Gastrocnemius medialis (tissue), 4 donors: Measurements from ENCODE around the gene SYNGR2. TPM values are rescaled to one million over a fixed set of nuclear protein-coding genes. Genes with fewer than 3 reads are reported as not detected.

Experiments
- ATAC-seq, 2 donors: fragments of 150-250 bp; one replicate each; pipeline ENCODE4 v1.9.1; 2016
- DNase-seq, 2 donors: peaks; one replicate each; pipeline ENCODE4 v3.0.0-alpha.2; 2019
- H3K27ac ChIP-seq, 4 donors: fragments of 200-600 bp; sonication (generic); 1 replicate in 1 of 4; 2 replicates in 3 of 4; pipeline ENCODE4 v1.5.1; 2016 to 2018; ENCODE audit warnings: mild to moderate bottlenecking in 2 of 4, moderate library complexity in 1 of 4
- H3K27me3 ChIP-seq, 3 donors: fragments of 200-600 bp; sonication (generic) in 2 of 3; 1 replicate in 1 of 3; 2 replicates in 2 of 3; pipeline versions ENCODE4 v1.5.1 to v1.6.0; 2016 to 2019; ENCODE audit warnings: mild to moderate bottlenecking in 1 of 3, moderate library complexity in 1 of 3
- H3K36me3 ChIP-seq, 2 donors: fragments of 200-600 bp; sonication (generic) in 1 of 2; one replicate each; pipeline ENCODE4 v1.5.1; 2017 to 2018
- H3K4me1 ChIP-seq, 2 donors: fragments of 200-600 bp; sonication (generic) in 1 of 2; one replicate each; pipeline ENCODE4 v1.5.1; 2016 to 2017; ENCODE audit warnings: mild to moderate bottlenecking in 2 of 2
- H3K4me3 ChIP-seq, 4 donors: fragments of 200-600 bp; sonication (generic) in 3 of 4; 1 replicate in 1 of 4; 2 replicates in 3 of 4; pipeline ENCODE4 v1.5.1; 2016 to 2019; ENCODE audit warnings: mild to moderate bottlenecking in 2 of 4
- H3K9me3 ChIP-seq, 3 donors: fragments of 200-600 bp; sonication (generic) in 2 of 3; 1 replicate in 1 of 3; 2 replicates in 2 of 3; pipeline ENCODE4 v1.5.1; 2016 to 2019
- CTCF ChIP-seq, 5 experiments: fragments of 450-650 bp in 3 of 5; fragments of 200-600 bp in 2 of 5; sonication (generic) in 2 of 5; IDR thresholded peaks in 4 of 5; conservative IDR thresholded peaks in 1 of 5; 1 replicate in 4 of 5; 2 replicates in 1 of 5; pipeline ENCODE4 v1.5.1; 2016 to 2019; ENCODE audit warnings: antibody characterized with exemption in 5 of 5, mild to moderate bottlenecking in 3 of 5, moderate library complexity in 3 of 5
- POLR2A ChIP-seq, 2 donors: fragments of 450-650 bp; IDR thresholded peaks; one replicate each; pipeline ENCODE4 v1.6.1; 2017; ENCODE audit warnings: antibody characterized with exemption in 2 of 2, mild to moderate bottlenecking in 2 of 2, moderate library complexity in 2 of 2
- in situ Hi-C, 4 donors: fragments of 200-750 bp; cut with MboI; loops; one replicate each; pipeline versions ENCODE4 v1.15.0 to v1.8.0; 2017; ENCODE audit warnings: low sequenced_read_pairs in 4 of 4
- intact Hi-C: fragments of 100-400 bp; cut with DNase I; formaldehyde crosslinking; loops from one replicate; pipeline ENCODE4 v1.15.1; 2023; ENCODE audit warnings: low total_unique reads
- total RNA-seq, 4 donors: library from RNA; depleted of rRNA; stranded (reverse); fragments of >200 nt; gene quantifications; one replicate each; pipeline versions ENCODE4 v1.1.0 to v1.2.3, GENCODE V29; 2016

SYNGR2 gene
- total RNA-seq, 4 donors from 2014 or later: 104 to 218 (median 163) TPM

GRCh38 chr17:78121801-78122215, 46.6 kb upstream of the SYNGR2 start:
- no peak for DNase-seq
- Histone ChIP-seq H3K4me1 (peaks cover 0 to 6% of the 10 kb centered on the region in 2 donors), H3K27ac (no peak overlapping the region), H3K9me3 (no peaks in the 10 kb centered on the region), H3K4me3 (no peak overlapping the region), H3K36me3 (no peaks in the 10 kb centered on the region), H3K27me3 (no peaks in the 10 kb centered on the region)
- TF ChIP-seq POLR2A (IDR thresholded peaks at IDR 0.05) (no peak), CTCF (IDR thresholded peaks at IDR 0.05 in 4 of 5, conservative IDR thresholded peaks at IDR 0.05 in 1 of 5) (no peak)
- intact Hi-C loops: no loop called here
- in situ Hi-C loops: no loop called here
- ATAC-seq: no peak

GRCh38 chr17:78122216-78122930, 46.0 kb upstream of the SYNGR2 start:
- Histone ChIP-seq H3K27ac (no peak overlapping the region), H3K4me1 (peaks cover 5 to 12% of the 10 kb centered on the region in 2 donors), H3K36me3 (no peaks in the 10 kb centered on the region), H3K9me3 (no peaks in the 10 kb centered on the region), H3K4me3 (no peak overlapping the region), H3K27me3 (peaks cover 0 to 4% (median 3%) of the 10 kb centered on the region in 3 donors)
- intact Hi-C loops (no loop called here), in situ Hi-C loops (no loop called here)
- ATAC-seq: no peak
- no peak for DNase-seq
- TF ChIP-seq CTCF (IDR thresholded peaks at IDR 0.05 in 4 of 5, conservative IDR thresholded peaks at IDR 0.05 in 1 of 5) (no peak), POLR2A (IDR thresholded peaks at IDR 0.05) (no peak)

GRCh38 chr17:78122931-78123249, 45.5 kb upstream of the SYNGR2 start:
- intact Hi-C loops: no loop called here
- no peaks in the 10 kb centered on the region for H3K9me3 ChIP-seq
- no peak for ATAC-seq

GRCh38 chr17:78123258-78123929, 45.0 kb upstream of the SYNGR2 start:
- intact Hi-C loops: no loop called here
- no peak for TF ChIP-seq POLR2A (IDR thresholded peaks at IDR 0.05)
- no peak for TF ChIP-seq CTCF (IDR thresholded peaks at IDR 0.05 in 4 of 5, conservative IDR thresholded peaks at IDR 0.05 in 1 of 5)
- Histone ChIP-seq H3K4me1 (peaks cover 5 to 21% of the 10 kb centered on the region in 2 donors), H3K4me3 (no peak overlapping the region), H3K27ac (no peak overlapping the region), H3K9me3 (no peaks in the 10 kb centered on the region), H3K27me3 (peaks cover 8 to 14% (median 10%) of the 10 kb centered on the region in 3 donors), H3K36me3 (no peaks in the 10 kb centered on the region)
- DNase-seq (no peak), ATAC-seq (no peak)
- in situ Hi-C loops: no loop called here

More at GRCh38 chr17:78122931-78123249, 45.5 kb upstream of the SYNGR2 start:
- no peak overlapping the region for H3K27ac ChIP-seq
- H3K36me3 ChIP-seq: no peaks in the 10 kb centered on the region
- no peak overlapping the region for H3K4me3 ChIP-seq
- no peak for DNase-seq
- peaks cover 5 to 17% of the 10 kb centered on the region in 2 donors for H3K4me1 ChIP-seq
- peaks cover 3 to 9% (median 5%) of the 10 kb centered on the region in 3 donors for H3K27me3 ChIP-seq
- in situ Hi-C loops: no loop called here
- TF ChIP-seq POLR2A (IDR thresholded peaks at IDR 0.05) (no peak), CTCF (IDR thresholded peaks at IDR 0.05 in 4 of 5, conservative IDR thresholded peaks at IDR 0.05 in 1 of 5) (no peak)
